NB4 (cell line): ENCODE data around the gene SRMS.
A peak's percentile ranks its signal among the peaks of the same experiment; 100 is the strongest.

Source experiments
- DNase-seq: peaks from one replicate; pipeline ENCODE4 v3.0.0; 2010; ENCODE audit warnings: low read depth
- H3K4me3 ChIP-seq: one replicate; pipeline ENCODE4 v1.5.1; 2011; ENCODE audit warnings: mild to moderate bottlenecking, low read depth, low read length, moderate library complexity
- MAX ChIP-seq: IDR thresholded peaks from 2 replicates; pipeline ENCODE4 v1.6.1; 2011; ENCODE audit warnings: low read depth, low read length
- MYC ChIP-seq: IDR thresholded peaks from 2 replicates; pipeline ENCODE4 v1.6.1; 2011; ENCODE audit warnings: low read depth, low read length
- POLR2A ChIP-seq: IDR thresholded peaks from 2 replicates; pipeline ENCODE4 v1.6.1; 2011; ENCODE audit warnings: mild to moderate bottlenecking; ENCODE audit not compliant: insufficient read length; ENCODE audit errors: extremely low read depth
- TF ChIP-seq, protein P1 (sequence below): IDR thresholded peaks from one replicate; pipeline ENCODE4 v1.5.1; 2012; ENCODE audit warnings: low read depth, low read length

Gene SRMS

GRCh38 chr20:63509088-63509564, 38.4 kb downstream of the SRMS start:
- TF ChIP-seq, protein P1, sequence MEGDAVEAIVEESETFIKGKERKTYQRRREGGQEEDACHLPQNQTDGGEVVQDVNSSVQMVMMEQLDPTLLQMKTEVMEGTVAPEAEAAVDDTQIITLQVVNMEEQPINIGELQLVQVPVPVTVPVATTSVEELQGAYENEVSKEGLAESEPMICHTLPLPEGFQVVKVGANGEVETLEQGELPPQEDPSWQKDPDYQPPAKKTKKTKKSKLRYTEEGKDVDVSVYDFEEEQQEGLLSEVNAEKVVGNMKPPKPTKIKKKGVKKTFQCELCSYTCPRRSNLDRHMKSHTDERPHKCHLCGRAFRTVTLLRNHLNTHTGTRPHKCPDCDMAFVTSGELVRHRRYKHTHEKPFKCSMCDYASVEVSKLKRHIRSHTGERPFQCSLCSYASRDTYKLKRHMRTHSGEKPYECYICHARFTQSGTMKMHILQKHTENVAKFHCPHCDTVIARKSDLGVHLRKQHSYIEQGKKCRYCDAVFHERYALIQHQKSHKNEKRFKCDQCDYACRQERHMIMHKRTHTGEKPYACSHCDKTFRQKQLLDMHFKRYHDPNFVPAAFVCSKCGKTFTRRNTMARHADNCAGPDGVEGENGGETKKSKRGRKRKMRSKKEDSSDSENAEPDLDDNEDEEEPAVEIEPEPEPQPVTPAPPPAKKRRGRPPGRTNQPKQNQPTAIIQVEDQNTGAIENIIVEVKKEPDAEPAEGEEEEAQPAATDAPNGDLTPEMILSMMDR, result no peak
- TF ChIP-seq MYC (no peak), POLR2A (no peak), MAX (no peak)
- DNase-seq, result peak; percentile 54
- no peak overlapping the region for H3K4me3 ChIP-seq

- DNase-seq, result no peak
- TF ChIP-seq MYC, result no peak
- no peak for TF ChIP-seq MAX
- no peak for TF ChIP-seq POLR2A
- TF ChIP-seq, protein P1, result no peak
- H3K4me3 ChIP-seq, result no peak overlapping the region
Observed at GRCh38 chr20:63508072-63508768, 39.3 kb downstream of the SRMS start.

- TF ChIP-seq MAX, result no peak
- TF ChIP-seq, protein P1, result no peak
- no peak for TF ChIP-seq MYC
- TF ChIP-seq POLR2A, result no peak
- H3K4me3 ChIP-seq, result no peak overlapping the region
- no peak for DNase-seq
Observed at GRCh38 chr20:63507083-63507743, 40.3 kb downstream of the SRMS start.

GRCh38 chr20:63505723-63506122, 41.8 kb downstream of the SRMS start:
- no peak overlapping the region for H3K4me3 ChIP-seq
- TF ChIP-seq POLR2A (no peak), MAX (no peak), MYC (no peak)
- TF ChIP-seq, protein P1, result no peak
- no peak for DNase-seq

GRCh38 chr20:63505281-63505680, 42.3 kb downstream of the SRMS start:
- no peak overlapping the region for H3K4me3 ChIP-seq
- no peak for TF ChIP-seq POLR2A
- no peak for TF ChIP-seq MAX
- no peak for TF ChIP-seq MYC
- TF ChIP-seq, protein P1, result no peak
- no peak for DNase-seq
